ENCODE data around the gene ZXDC.

ZXDC gene

GRCh38 chr3:126484148-126484547 is 8.5 kb upstream of the ZXDC start:
- TF ChIP-seq CTCF (IDR thresholded peaks at IDR 0.05; ENCODE audit: low read depth, low read length): no peak
- no peak overlapping the region for H3K4me3 ChIP-seq (ENCODE audit: low read depth, low read length)

GRCh38 chr3:126483321-126483761 is 7.7 kb upstream of the ZXDC start:
- TF ChIP-seq CTCF (IDR thresholded peaks at IDR 0.05; ENCODE audit: low read depth, low read length): no peak
- H3K4me3 ChIP-seq (ENCODE audit: low read depth, low read length): no peak overlapping the region

DNA sequence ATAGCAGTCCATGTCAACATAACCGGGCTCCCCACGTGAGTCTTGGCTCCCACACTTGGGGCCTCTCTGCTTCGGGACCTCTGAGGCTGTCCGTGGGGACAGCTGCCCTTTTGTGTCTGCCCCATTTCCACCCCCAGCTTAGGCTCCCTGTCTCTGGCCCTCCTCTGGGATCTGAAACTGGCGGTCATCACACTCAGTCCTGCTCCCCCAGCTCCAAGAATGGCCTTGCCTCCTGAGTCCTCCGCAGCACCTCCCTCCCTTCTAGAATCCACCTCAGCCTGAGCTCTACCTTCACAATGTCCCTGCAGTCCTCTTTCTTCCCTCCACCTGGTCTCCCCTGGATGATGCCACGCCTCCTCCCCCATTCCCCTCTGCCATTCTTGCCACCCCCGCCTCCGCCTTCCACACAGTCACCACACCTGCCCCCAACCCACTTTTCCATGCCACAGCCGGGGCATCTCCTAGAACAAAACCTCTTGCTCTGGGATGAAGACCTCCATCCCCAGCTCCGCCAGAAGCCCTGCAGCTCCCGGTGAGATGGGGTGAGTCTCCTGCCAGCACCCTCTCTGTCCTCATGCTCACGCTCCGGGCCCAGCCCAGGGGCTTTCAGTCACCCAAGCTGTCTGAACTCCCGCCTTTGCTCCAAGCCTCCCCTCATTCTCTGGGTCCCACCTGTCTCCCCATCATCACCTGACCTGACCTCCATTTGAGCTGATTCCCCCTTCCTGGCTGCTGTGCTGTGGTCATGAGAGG is 7.0 kb upstream of the ZXDC start:
- H3K4me3 ChIP-seq (ENCODE audit: low read depth, low read length): no peak overlapping the region
- no peak for TF ChIP-seq CTCF (IDR thresholded peaks at IDR 0.05; ENCODE audit: low read depth, low read length)

- TF ChIP-seq CTCF (IDR thresholded peaks at IDR 0.05; ENCODE audit: low read depth, low read length): no peak
Observed at GRCh38 chr3:126481808-126482502, 6.3 kb upstream of the ZXDC start.

GRCh38 chr3:126480861-126481260 is 5.2 kb upstream of the ZXDC start:
- H3K4me3 ChIP-seq (ENCODE audit: low read depth, low read length): no peak overlapping the region
- no peak for TF ChIP-seq CTCF (IDR thresholded peaks at IDR 0.05; ENCODE audit: low read depth, low read length)

More at GRCh38 chr3:126481808-126482502, 6.3 kb upstream of the ZXDC start:
- no peak overlapping the region for H3K4me3 ChIP-seq (ENCODE audit: low read depth, low read length)

- H3K4me3 ChIP-seq (ENCODE audit: low read depth, low read length): no peak overlapping the region
- TF ChIP-seq CTCF (IDR thresholded peaks at IDR 0.05; ENCODE audit: low read depth, low read length): no peak
Observed at GRCh38 chr3:126480206-126480605, 4.5 kb upstream of the ZXDC start.

GRCh38 chr3:126479642-126480041 is 4.0 kb upstream of the ZXDC start:
- no peak for TF ChIP-seq CTCF (IDR thresholded peaks at IDR 0.05; ENCODE audit: low read depth, low read length)

More at GRCh38 chr3:126479642-126480041, 4.0 kb upstream of the ZXDC start:
- no peak overlapping the region for H3K4me3 ChIP-seq (ENCODE audit: low read depth, low read length)

Measured in WI38 (cell line).